Measurements from ENCODE around the gene MYH6.

Gene MYH6

DNA sequence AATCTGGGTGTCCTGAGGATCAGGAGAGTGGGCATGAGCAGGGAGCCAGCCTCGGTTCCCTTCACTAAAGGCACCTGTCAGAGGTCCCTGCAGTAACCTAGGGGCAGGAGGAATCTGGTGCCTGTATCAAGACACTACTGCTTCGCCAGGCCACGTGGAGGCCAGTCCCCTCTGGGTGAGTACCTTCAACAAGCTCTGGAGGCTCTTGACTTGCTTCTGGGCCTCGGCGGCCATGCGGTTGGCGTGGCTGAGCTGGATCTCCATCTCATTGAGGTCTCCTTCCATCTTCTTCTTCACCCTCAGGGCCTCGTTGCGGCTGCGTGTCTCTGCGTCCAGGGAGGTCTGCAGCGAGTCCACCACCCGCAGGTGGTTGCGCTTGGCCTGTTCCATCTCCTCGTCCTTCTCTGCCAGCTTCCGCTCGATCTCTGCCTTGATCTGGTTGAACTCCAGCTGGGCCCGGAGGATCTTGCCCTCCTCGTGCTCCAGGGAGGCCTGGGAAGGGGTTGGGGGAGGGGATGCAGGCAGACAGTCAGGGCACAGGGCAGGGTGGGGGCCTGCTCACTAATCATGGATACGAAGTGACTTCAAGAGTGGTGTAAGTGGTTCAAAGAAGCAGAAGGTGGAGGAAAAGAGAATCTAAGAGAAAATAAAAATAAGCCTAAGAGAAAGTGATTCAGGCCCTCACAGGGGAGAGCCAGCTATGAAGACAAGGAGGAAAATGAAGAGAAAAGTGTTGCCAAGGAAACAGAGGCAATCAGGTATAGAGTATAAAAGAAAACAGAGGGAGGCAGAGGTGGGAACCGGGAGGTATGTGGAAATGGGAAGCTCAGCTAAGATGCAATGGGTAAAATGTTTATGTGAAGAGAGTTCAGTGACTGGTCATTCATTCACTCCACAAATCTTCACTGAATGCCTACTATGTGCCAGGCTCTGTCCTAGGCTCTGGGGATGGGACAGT lies 8.0 kb upstream of the MYH6 start:
- TF ChIP-seq, protein P1, sequence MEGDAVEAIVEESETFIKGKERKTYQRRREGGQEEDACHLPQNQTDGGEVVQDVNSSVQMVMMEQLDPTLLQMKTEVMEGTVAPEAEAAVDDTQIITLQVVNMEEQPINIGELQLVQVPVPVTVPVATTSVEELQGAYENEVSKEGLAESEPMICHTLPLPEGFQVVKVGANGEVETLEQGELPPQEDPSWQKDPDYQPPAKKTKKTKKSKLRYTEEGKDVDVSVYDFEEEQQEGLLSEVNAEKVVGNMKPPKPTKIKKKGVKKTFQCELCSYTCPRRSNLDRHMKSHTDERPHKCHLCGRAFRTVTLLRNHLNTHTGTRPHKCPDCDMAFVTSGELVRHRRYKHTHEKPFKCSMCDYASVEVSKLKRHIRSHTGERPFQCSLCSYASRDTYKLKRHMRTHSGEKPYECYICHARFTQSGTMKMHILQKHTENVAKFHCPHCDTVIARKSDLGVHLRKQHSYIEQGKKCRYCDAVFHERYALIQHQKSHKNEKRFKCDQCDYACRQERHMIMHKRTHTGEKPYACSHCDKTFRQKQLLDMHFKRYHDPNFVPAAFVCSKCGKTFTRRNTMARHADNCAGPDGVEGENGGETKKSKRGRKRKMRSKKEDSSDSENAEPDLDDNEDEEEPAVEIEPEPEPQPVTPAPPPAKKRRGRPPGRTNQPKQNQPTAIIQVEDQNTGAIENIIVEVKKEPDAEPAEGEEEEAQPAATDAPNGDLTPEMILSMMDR (conservative IDR thresholded peaks at IDR 0.05): no peak
- no peak overlapping the region for H3K27ac ChIP-seq

DNA sequence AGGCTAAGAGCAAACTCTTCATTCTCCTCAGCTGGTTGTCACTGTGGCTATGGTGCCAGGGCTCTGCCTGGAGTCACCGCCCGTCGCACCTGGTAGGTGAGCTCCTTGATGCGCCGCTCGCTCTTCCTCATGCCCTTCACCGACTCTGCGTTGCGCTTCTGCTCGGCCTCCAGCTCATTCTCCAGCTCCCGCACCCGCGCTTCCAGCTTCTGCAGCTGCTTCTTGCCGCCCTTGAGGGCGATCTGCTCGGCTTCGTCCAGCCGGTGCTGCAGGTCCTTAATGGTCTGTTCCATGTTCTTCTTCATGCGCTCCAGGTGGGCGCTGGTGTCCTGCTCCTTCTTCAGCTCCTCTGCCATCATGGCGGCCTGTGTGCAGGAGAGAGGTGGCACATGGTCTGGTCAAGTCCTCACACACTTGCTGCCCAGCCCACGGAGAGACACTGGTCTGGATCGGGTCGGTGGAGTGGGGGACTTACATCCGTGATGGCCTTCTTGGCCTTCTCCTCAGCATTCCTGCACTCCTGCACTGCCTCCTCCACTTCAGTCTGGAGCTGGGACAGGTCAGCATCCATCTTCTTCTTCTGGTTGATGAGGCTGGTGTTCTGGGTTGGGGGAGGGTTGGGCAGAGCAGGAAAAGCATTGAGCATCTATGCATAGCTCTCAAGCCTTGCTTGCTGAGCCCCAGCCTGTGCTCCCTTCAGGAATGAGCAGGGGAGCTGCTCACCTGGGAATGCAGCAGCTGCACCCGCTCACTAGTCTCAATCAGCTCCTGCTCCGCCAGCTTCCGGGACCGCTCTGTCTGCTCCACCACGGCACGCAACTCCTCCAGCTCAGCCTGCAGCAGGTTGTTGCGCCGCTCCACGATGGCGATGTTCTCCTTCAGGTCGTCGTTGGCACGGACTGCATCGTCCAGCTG lies 7.1 kb upstream of the MYH6 start:
- TF ChIP-seq, protein P1 (conservative IDR thresholded peaks at IDR 0.05): no peak
- H3K27ac ChIP-seq: no peak overlapping the region

DNA sequence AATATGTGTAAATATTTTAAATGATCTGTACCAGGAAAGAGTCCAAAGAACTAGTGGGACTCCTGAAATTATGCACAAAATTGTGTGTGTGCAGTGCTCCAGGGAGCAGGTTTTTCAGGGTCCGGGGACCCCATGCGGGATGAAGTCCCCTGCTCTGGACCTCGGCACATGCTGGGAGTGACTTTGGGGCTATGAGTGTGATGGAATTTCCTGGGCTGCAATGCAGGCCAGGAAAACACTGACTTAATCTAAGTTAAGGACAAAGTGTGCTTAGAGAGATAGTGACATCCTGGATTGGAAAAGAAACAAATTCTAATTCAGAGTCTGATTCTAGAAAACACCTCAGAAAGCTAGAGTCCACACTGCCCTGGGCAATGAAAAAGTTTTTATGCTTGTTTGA lies 6.2 kb upstream of the MYH6 start:
- TF ChIP-seq, protein P1 (conservative IDR thresholded peaks at IDR 0.05): no peak
- no peak overlapping the region for H3K27ac ChIP-seq

DNA sequence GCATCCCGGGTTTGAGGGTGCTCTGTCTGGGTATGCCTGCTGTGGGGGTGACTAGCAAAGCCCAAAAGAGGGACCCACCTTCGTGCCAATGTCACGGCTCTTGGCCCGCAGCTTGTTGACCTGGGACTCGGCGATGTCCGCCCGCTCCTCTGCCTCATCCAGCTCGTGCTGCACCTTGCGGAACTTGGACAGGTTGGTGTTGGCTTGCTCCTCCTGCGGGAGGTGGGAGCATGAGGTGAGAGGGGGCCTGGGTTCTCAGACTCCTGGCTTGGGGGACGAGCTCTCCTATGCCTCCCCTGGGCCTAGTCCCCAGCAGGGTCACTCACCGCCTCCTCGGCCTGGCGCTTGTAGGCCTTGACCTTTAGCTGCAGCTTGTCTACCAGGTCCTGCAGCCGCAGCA lies 5.6 kb upstream of the MYH6 start:
- H3K27ac ChIP-seq: no peak overlapping the region
- TF ChIP-seq, protein P1 (conservative IDR thresholded peaks at IDR 0.05): no peak

DNA sequence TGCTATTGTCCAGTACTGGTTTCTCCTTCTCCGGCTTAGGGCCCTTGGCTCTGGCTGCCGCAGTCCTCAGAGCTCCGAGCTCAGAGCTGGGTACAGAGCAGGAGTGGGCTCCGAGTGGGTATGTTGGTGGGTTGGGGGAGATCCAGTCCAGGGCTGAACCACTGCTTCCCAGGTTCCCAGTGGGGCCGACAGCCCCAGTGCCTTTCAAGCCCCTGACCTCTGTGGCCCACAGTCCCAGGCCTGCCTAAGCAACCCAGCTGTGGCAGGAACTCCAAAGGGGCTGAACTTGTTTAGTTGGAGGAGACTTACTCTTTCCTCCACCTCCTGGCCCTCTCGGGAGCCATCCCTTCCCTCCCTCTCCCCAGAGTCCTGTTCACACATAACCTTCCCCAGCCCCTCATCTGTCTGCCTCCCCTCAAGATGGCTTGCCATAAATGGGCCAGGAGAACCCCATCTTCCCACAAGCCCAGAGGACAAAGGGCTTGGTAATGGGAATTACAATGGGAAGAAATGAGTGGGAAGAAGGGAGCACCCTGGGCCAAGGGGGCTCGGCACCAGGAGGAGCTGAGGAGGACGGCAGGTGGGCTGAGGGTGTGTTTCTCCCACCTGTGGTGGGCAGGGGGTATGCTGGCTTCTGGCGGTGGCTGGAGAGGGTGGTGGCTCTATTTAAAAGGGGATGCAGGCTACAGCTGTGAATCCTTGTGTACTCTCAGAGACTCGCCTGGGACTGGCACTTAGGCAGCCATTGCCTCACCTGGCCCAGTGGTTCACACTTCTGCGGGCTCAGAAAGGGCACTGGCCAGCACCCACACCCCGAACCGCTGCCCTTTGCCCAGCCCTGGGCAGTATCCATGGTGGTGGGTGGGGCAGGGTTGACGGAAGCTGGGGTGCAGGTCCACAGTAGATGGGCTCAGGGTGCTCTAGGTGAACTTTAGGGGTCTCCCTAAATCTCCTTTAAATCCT lies 3.8 kb upstream of the MYH6 start:
- H3K27ac ChIP-seq: no peak overlapping the region
- TF ChIP-seq, protein P1 (conservative IDR thresholded peaks at IDR 0.05): no peak

DNA sequence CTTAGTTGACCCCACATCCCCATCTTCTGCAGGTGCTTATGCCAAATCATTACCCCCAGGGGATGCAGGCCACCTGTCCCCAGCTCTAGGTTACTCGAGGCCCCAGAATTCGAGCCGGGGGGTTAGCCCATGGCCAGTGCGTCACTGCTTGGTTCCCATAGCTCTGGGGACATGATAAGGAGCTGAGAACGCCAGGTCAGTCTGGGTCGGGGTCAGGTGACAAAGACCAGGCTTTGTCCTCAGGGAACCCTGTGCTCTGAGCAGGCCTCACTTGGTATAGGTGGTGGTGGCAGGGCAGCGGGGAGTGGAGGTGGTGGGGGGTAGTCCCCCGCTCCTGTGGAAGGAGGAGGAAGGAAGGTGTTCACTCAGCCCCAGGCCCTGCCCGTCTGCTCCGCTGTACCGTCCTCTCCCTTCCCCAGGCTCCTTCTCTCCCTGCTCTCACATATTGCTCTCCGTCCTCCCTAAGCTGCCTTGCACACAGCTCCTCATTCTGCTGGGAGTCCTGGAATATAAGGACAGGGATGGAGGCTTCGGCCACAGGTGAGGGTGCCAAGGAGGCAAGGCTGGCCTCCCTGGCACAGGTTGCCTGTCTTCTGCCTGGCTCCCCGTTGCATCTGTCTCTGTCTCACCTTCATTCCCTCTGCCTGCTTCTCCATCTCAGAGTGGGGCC lies 2.0 kb upstream of the MYH6 start:
- TF ChIP-seq, protein P1 (conservative IDR thresholded peaks at IDR 0.05): no peak
- no peak overlapping the region for H3K27ac ChIP-seq
